HL-60 (cell line): ENCODE measurements around the gene ABCG2.

Experiments
- CTCF ChIP-seq: IDR thresholded peaks from one replicate; pipeline ENCODE4 v1.5.1; 2011; ENCODE audit warnings: low read length, control low read depth, inconsistent platforms; ENCODE audit not compliant: insufficient read depth
- GABPA ChIP-seq: IDR thresholded peaks from 2 replicates; pipeline ENCODE4 v1.6.1; 2012; ENCODE audit warnings: low read depth
- POLR2AphosphoS5 ChIP-seq: IDR thresholded peaks from 2 replicates; pipeline ENCODE4 v1.6.1; 2012; ENCODE audit warnings: low read depth
- REST ChIP-seq: IDR thresholded peaks from 2 replicates; pipeline ENCODE4 v1.6.1; 2012; ENCODE audit warnings: low read depth; ENCODE audit not compliant: insufficient replicate concordance
- SPI1 ChIP-seq: IDR thresholded peaks from 2 replicates; pipeline ENCODE4 v1.6.1; 2012; ENCODE audit warnings: low read depth, mild to moderate bottlenecking, borderline replicate concordance

- TF ChIP-seq CTCF (no peak), POLR2AphosphoS5 (no peak), REST (no peak), GABPA (no peak), SPI1 (no peak)
Measured at GRCh38 chr4:88163336-88163735, 4.9 kb upstream of the ABCG2 start.
